SK-N-SH (cell line): ENCODE data around the gene NPC1L1. TPM values are rescaled to one million over a fixed set of nuclear protein-coding genes. Genes with fewer than 3 reads are reported as not detected.

Source experiments
- CTCF ChIA-PET: fragments of 300-600, 350-600 bp; formaldehyde crosslinking; extraction: SDS; loops from one replicate; lab custom pipeline; 2021; lab: Yijun Ruan, JAX
- POLR2A ChIA-PET: fragments of 350-600 bp; sonication (Branson Sonifier 250); formaldehyde crosslinking; extraction: SDS; loops from one replicate; lab custom pipeline; 2020; ENCODE audit warnings: antibody characterized with exemption, inconsistent platforms; lab: Yijun Ruan, JAX
- DNase-seq: peaks from one replicate; pipeline ENCODE4 v3.0.0; 2012
- H2AFZ ChIP-seq: fragments of 200-600 bp; sonication (generic); 2 replicates; pipeline ENCODE4 v1.8.1; 2016; ENCODE audit warnings: antibody characterized with exemption, mild to moderate bottlenecking, low read depth
- H3F3A ChIP-seq: fragments of 200-600 bp; sonication (generic); replicated peaks from 2 replicates; pipeline ENCODE3; 2016; ENCODE audit warnings: antibody characterized with exemption, mild to moderate bottlenecking; ENCODE audit not compliant: insufficient read depth
- H3K27ac ChIP-seq, 2 experiments: fragments of 200-500 bp in 1 of 2; fragments of 200-600 bp in 1 of 2; sonication (Bioruptor generic) in 1 of 2; sonication (generic), shearing (Covaris generic) in 1 of 2; 2 replicates each; pipeline versions ENCODE4 v1.5.1 to v1.6.1; 2014 to 2016; ENCODE audit warnings: low read depth in 2 of 2, inconsistent platforms in 1 of 2, low read length in 1 of 2, mild to moderate bottlenecking in 1 of 2, mixed read lengths in 1 of 2
- H3K27me3 ChIP-seq: fragments of 200-600 bp; sonication (generic), shearing (Covaris generic); 2 replicates; pipeline ENCODE4 v1.6.1; 2016; ENCODE audit warnings: mixed run types; ENCODE audit not compliant: insufficient read depth
- H3K36me3 ChIP-seq, 2 experiments: fragments of 200-500 bp in 1 of 2; fragments of 200-600 bp in 1 of 2; sonication (Bioruptor generic) in 1 of 2; sonication (generic) in 1 of 2; replicated peaks in 1 of 2; 2 replicates each; pipeline versions ENCODE3 to v1.5.1; 2014 to 2016; ENCODE audit warnings: low read length in 1 of 2, mild to moderate bottlenecking in 1 of 2; ENCODE audit not compliant: insufficient read depth in 2 of 2, control insufficient read depth in 1 of 2
- H3K4me1 ChIP-seq, 2 experiments: fragments of 200-500 bp in 1 of 2; fragments of 200-600 bp in 1 of 2; sonication (Bioruptor generic) in 1 of 2; sonication (generic), shearing (Covaris generic) in 1 of 2; 2 replicates each; pipeline versions ENCODE4 v1.5.1 to v1.6.1; 2014 to 2016; ENCODE audit warnings: low read depth in 1 of 2, low read length in 1 of 2, mixed run types in 1 of 2; ENCODE audit not compliant: insufficient read depth in 2 of 2, control insufficient read depth in 1 of 2
- H3K4me2 ChIP-seq: fragments of 200-600 bp; sonication (generic), shearing (Covaris generic); 2 replicates; pipeline ENCODE4 v1.6.1; 2017; ENCODE audit warnings: mixed run types
- H3K4me3 ChIP-seq, 2 experiments: fragments of 200-500 bp in 1 of 2; fragments of 200-600 bp in 1 of 2; sonication (Bioruptor generic) in 1 of 2; sonication (generic), shearing (Covaris generic) in 1 of 2; 2 replicates each; pipeline versions ENCODE4 v1.5.1 to v1.8.1; 2014 to 2016; ENCODE audit warnings: low read depth in 2 of 2, inconsistent platforms in 1 of 2, low read length in 1 of 2, mild to moderate bottlenecking in 1 of 2, mixed read lengths in 1 of 2, moderate library complexity in 1 of 2
- H3K79me2 ChIP-seq: fragments of 200-600 bp; sonication (generic); 2 replicates; pipeline ENCODE4 v1.8.1; 2017; ENCODE audit warnings: mild to moderate bottlenecking; ENCODE audit not compliant: insufficient read depth
- H3K9ac ChIP-seq: fragments of 200-600 bp; sonication (generic); 2 replicates; pipeline ENCODE4 v1.6.1; 2017; ENCODE audit warnings: mixed run types
- H3K9me2 ChIP-seq: fragments of 200-600 bp; sonication (generic); 2 replicates; pipeline ENCODE4 v1.6.1; 2017; ENCODE audit warnings: mixed run types
- H3K9me3 ChIP-seq: fragments of 200-600 bp; sonication (generic); 2 replicates; pipeline ENCODE4 v1.6.1; 2017; ENCODE audit warnings: mixed run types, mild to moderate bottlenecking, moderate library complexity
- H4K20me1 ChIP-seq: fragments of 200-600 bp; sonication (generic); 2 replicates; pipeline ENCODE4 v1.6.1; 2017; ENCODE audit warnings: mild to moderate bottlenecking, mixed run types; ENCODE audit not compliant: insufficient read depth
- CHD2 ChIP-seq: fragments of 150-350 bp; IDR thresholded peaks from 2 replicates; pipeline ENCODE4 v1.6.1; 2018; ENCODE audit warnings: low read length; ENCODE audit not compliant: partially characterized antibody
- ELF1 ChIP-seq: IDR thresholded peaks from 2 replicates; pipeline ENCODE4 v1.4.0; 2012
- FOSL2 ChIP-seq: IDR thresholded peaks from 2 replicates; pipeline ENCODE4 v1.4.0; 2012; ENCODE audit warnings: low read depth, mild to moderate bottlenecking, moderate library complexity, borderline replicate concordance
- FOXJ3 ChIP-seq: sonication (generic); formaldehyde crosslinking; IDR thresholded peaks from 2 replicates; pipeline ENCODE4 v1.5.1; 2020; ENCODE audit warnings: mild to moderate bottlenecking, missing genetic modification reagents
- GABPA ChIP-seq: IDR thresholded peaks from 2 replicates; pipeline ENCODE4 v1.4.0; 2012; ENCODE audit warnings: low read depth, mild to moderate bottlenecking
- JUND ChIP-seq: IDR thresholded peaks from 2 replicates; pipeline ENCODE4 v1.4.0; 2012
- POLR2AphosphoS5 ChIP-seq: IDR thresholded peaks from 2 replicates; pipeline ENCODE4 v1.6.1; 2012; ENCODE audit warnings: low read depth, low read length
- REST ChIP-seq: IDR thresholded peaks from 2 replicates; pipeline ENCODE4 v1.6.1; 2012; ENCODE audit warnings: mild to moderate bottlenecking, low read depth, low read length, moderate library complexity
- SIN3A ChIP-seq: IDR thresholded peaks from 2 replicates; pipeline ENCODE4 v1.6.1; 2012; ENCODE audit warnings: low read depth, mild to moderate bottlenecking, low read length, moderate library complexity, borderline replicate concordance
- SMC3 ChIP-seq: IDR thresholded peaks from 2 replicates; pipeline ENCODE4 v1.6.1; 2012; ENCODE audit warnings: low read depth, low read length, improper control_type of control experiment
- USF1 ChIP-seq: IDR thresholded peaks from 2 replicates; pipeline ENCODE4 v1.4.0; 2012; ENCODE audit warnings: low read depth, borderline replicate concordance
- ZBTB33 ChIP-seq: IDR thresholded peaks from 2 replicates; pipeline ENCODE4 v1.4.0; 2012; ENCODE audit warnings: low read depth, borderline replicate concordance
- WGBS: methylation state at CpG from one replicate; pipeline ENCODE4 v1.1.6; 2017; ENCODE audit warnings: low lambda C conversion rate; 5-methylcytosine and 5-hydroxymethylcytosine counted together
- polyA plus RNA-seq, 3 experiments: library from polyadenylated mRNA; depleted of rRNA; stranded (reverse); fragments of >200 nt; gene quantifications; 2 replicates each; pipeline ENCODE4 v1.2.3, GENCODE V29; 2012

NPC1L1 gene
- polyA plus RNA-seq, 1 of the 3 experiments (the other 2 are of a cell fraction) = not detected

- no peaks in the 10 kb centered on the region for H3K9me3 ChIP-seq
- peaks cover 27% of the 10 kb centered on the region for H3F3A ChIP-seq
- peaks cover 100% of the 10 kb centered on the region for H3K79me2 ChIP-seq
- ChIA-PET CTCF (interaction anchor here (0.7 to 1.5 kb wide), 4 partner anchors 10 to 254 kb away, joined by 3 to 4 read pairs (median 3); no protein-coding TSS in a partner anchor), POLR2A (no interaction called here)
- no peak for DNase-seq
- peaks cover 47 to 69% of the 10 kb centered on the region in 2 experiments for H3K36me3 ChIP-seq
- H3K4me2 ChIP-seq = 0 out of 2 replicates have a peak overlapping the region, but pooled peaks have one; percentile 12
- peak overlapping the region in 1 of 2 experiments; percentile 44; a peak in 2 of 4 replicates for H3K27ac ChIP-seq
- H3K9ac ChIP-seq = no peak overlapping the region
- peaks cover 14 to 35% of the 10 kb centered on the region in 2 experiments for H3K4me1 ChIP-seq
- no peaks in the 10 kb centered on the region for H3K27me3 ChIP-seq
- no peak overlapping the region for H3K4me3 ChIP-seq
- 93% methylated on average over 4 of the region's 4 CpGs for WGBS
- TF ChIP-seq JUND = no peak
- TF ChIP-seq FOSL2 = no peak
- TF ChIP-seq SIN3A = no peak
- TF ChIP-seq FOXJ3 (CRISPR knock-in tag) = no peak
- TF ChIP-seq ELF1 = no peak
- no peak for TF ChIP-seq GABPA
- TF ChIP-seq REST = no peak
- TF ChIP-seq CHD2 = no peak
- TF ChIP-seq SMC3 = no peak
- TF ChIP-seq POLR2AphosphoS5 = no peak
- no peak for TF ChIP-seq USF1
- TF ChIP-seq ZBTB33 = no peak
- H3K9me2 ChIP-seq = no peaks in the 10 kb centered on the region
- no peak overlapping the region for H2AFZ ChIP-seq
- peaks cover 32% of the 10 kb centered on the region for H4K20me1 ChIP-seq
Measured at GRCh38 chr7:44466300-44467216, 74.6 kb downstream of the NPC1L1 start.
